ENCODE data around the gene TRIM75.
"Not testable (repeated sequence)": the region's sequence is repeated elsewhere in the genome, so short reads cannot be mapped to it uniquely, and the experiment has no call there.

TRIM75 gene

GRCh38 chr4:165053645-165054044 lies at the start of gene TRIM75:
TSS of gene TRIM75 (plus strand) at chr4:165053866. CDS start at chr4:165059148, 5,282 bp downstream.
- no peak for DNase-seq

- no peak for DNase-seq
Measured at GRCh38 chr4:165005352-165005925, 48.2 kb upstream of the TRIM75 start.

GRCh38 chr4:165006456-165006855 lies 47.2 kb upstream of the TRIM75 start:
- DNase-seq, result no peak

GRCh38 chr4:165006886-165007285 lies 46.8 kb upstream of the TRIM75 start:
- no peak for DNase-seq

- DNase-seq, result no peak
Measured at GRCh38 chr4:165009493-165010227, 44.0 kb upstream of the TRIM75 start.

GRCh38 chr4:165010487-165010886 lies 43.2 kb upstream of the TRIM75 start:
- no peak for DNase-seq

- no peak for DNase-seq
Measured at GRCh38 chr4:165010991-165011390, 42.7 kb upstream of the TRIM75 start.

- DNase-seq, result no peak
Measured at GRCh38 chr4:165011403-165011802, 42.3 kb upstream of the TRIM75 start.

GRCh38 chr4:165013691-165014090 lies 40.0 kb upstream of the TRIM75 start:
- no peak for DNase-seq

GRCh38 chr4:165016971-165017370 lies 36.7 kb upstream of the TRIM75 start:
- no peak for DNase-seq

- not testable (repeated sequence) for DNase-seq
Measured at GRCh38 chr4:165019995-165020394, 33.7 kb upstream of the TRIM75 start.

GRCh38 chr4:165025782-165026181 lies 27.9 kb upstream of the TRIM75 start:
- not testable (repeated sequence) for DNase-seq

GRCh38 chr4:165027762-165028402 lies 25.8 kb upstream of the TRIM75 start:
- DNase-seq, result no peak

- DNase-seq, result no peak
Measured at GRCh38 chr4:165031436-165032211, 22.0 kb upstream of the TRIM75 start, which contains the start of gene TRIM60. TSS of gene TRIM60 (plus strand) at chr4:165031999. CDS start at chr4:165040073, 8,074 bp downstream.

- DNase-seq, result no peak
Measured at GRCh38 chr4:165048170-165048569, 5.5 kb upstream of the TRIM75 start.

- no peak for DNase-seq
Measured at GRCh38 chr4:165052627-165053026, 1.0 kb upstream of the TRIM75 start.

- DNase-seq, result no peak
Measured at GRCh38 chr4:165055601-165056000, 1.9 kb downstream of the TRIM75 start.

- DNase-seq, result no peak
Measured at GRCh38 chr4:165058666-165059065, 5.0 kb downstream of the TRIM75 start.

GRCh38 chr4:165059386-165059785 lies 5.7 kb downstream of the TRIM75 start:
- DNase-seq, result no peak

GRCh38 chr4:165060938-165061337 lies 7.3 kb downstream of the TRIM75 start:
- no peak for DNase-seq

GRCh38 chr4:165070560-165070959 lies 16.9 kb downstream of the TRIM75 start:
- no peak for DNase-seq

- DNase-seq, result not testable (repeated sequence)
Measured at GRCh38 chr4:165073346-165073745, 19.7 kb downstream of the TRIM75 start.

- no peak for DNase-seq
Measured at GRCh38 chr4:165077034-165077578, 23.4 kb downstream of the TRIM75 start.
